ENCODE data around the gene COPB1. TPM values are rescaled to one million over a fixed set of nuclear protein-coding genes. Genes with fewer than 3 reads are reported as not detected.

The COPB1 gene
- total RNA-seq, 1 donor from 2014 or later = 100 TPM

Other genes with a start within 250 kb of the COPB1 start
- 47.5 and 49.2 TPM in 2 replicates for gene RRAS2, start 140.6 kb downstream of the COPB1 start, total RNA-seq
- 238 and 248 TPM in 2 replicates for gene PSMA1, start 20.6 kb upstream of the COPB1 start, total RNA-seq
- 100 and 103 TPM in 2 replicates for gene PDE3B, start 144.0 kb upstream of the COPB1 start, total RNA-seq